IgD-negative memory B cell (primary cell): Measurements from ENCODE around the gene NANOS3. TPM values are rescaled to one million over a fixed set of nuclear protein-coding genes. Genes with fewer than 3 reads are reported as not detected.

Source experiments
- H3K27ac Mint-ChIP-seq, 3 donors: one replicate each; pipeline ENCODE4 v1.8.0; 2020 to 2022; ENCODE audit warnings: mild to moderate bottlenecking in 3 of 3, mixed read lengths in 3 of 3, moderate library complexity in 1 of 3
- H3K27me3 Mint-ChIP-seq: one replicate; pipeline ENCODE4 v1.8.0; 2021; ENCODE audit warnings: mixed read lengths
- H3K36me3 Mint-ChIP-seq: one replicate; pipeline ENCODE4 v1.8.0; 2020; ENCODE audit warnings: mild to moderate bottlenecking, mixed read lengths
- H3K4me1 Mint-ChIP-seq, 3 donors: one replicate each; pipeline ENCODE4 v1.8.0; 2020 to 2022; ENCODE audit warnings: mixed read lengths in 3 of 3, mild to moderate bottlenecking in 1 of 3
- H3K4me3 Mint-ChIP-seq, 4 donors: one replicate each; pipeline ENCODE4 v1.8.0; 2020 to 2022; ENCODE audit warnings: mild to moderate bottlenecking in 4 of 4, mixed read lengths in 4 of 4, moderate library complexity in 3 of 4
- H3K9me3 Mint-ChIP-seq, 3 donors: one replicate each; pipeline ENCODE4 v1.8.0; 2020 to 2021; ENCODE audit warnings: mixed read lengths in 3 of 3, mild to moderate bottlenecking in 1 of 3
- polyA plus RNA-seq: library from polyadenylated mRNA; unstranded; fragments of 300-500 nt; fragmentation: Illumina TruSeq; gene quantifications from one replicate; pipeline ENCODE4 v1.2.3, GENCODE V29; 2021

NANOS3 gene
- polyA plus RNA-seq, 1 donor from 2014 or later = not detected

DNA sequence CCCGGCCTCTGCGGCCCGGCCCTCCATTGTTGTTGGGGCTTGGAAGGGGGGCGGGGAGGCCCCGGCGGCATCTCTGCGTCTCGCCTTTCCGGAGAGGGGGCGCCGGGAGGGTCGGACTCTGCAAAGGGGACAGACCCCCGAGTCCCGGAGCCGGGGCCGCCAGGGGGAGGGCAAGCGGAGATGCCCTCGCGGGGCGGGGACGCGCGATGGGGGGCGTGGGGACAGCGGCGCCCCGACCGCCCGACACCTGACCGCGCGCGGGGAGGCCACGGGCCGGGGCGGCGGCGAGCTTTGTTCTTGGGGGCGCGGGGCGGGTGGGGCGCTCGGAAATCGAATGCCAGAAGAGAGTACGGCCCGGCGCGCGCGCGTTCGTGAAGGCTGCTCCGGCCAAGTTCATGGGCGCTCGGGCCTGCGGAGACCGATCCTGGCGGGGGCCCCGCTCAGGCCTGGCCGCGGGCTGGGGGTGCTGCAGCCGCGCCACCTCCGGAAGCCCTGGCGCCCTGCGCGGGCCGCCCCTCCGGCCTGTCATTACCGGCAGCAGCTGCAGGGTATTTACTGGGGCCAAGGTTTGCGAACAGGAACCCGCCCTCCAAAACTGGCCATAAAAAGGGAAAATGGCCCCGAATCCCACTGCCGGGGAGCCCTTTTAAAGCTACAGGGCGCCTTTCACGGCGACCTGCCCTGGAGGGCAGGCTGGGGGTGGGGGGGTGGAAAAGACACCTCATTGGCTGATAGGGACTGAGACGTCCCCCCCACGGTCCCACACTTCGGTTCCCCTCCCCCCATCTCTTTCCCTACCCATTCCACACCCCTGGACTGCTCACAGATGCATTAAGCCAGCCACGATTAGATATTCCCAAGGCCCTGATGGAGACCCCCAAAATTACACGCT lies 11.1 kb upstream of the NANOS3 start:
- Mint-ChIP-seq H3K9me3 (peaks cover 0 to 2% (median 0%) of the 10 kb centered on the region in 3 donors), H3K4me3 (peak overlapping the region; percentile 24 to 90 (median 70)), H3K4me1 (peaks cover 11 to 15% (median 15%) of the 10 kb centered on the region in 3 donors), H3K27me3 (peaks cover 38% of the 10 kb centered on the region), H3K36me3 (no peaks in the 10 kb centered on the region), H3K27ac (peak overlapping the region in 1 of 3 donors; percentile 95)

DNA sequence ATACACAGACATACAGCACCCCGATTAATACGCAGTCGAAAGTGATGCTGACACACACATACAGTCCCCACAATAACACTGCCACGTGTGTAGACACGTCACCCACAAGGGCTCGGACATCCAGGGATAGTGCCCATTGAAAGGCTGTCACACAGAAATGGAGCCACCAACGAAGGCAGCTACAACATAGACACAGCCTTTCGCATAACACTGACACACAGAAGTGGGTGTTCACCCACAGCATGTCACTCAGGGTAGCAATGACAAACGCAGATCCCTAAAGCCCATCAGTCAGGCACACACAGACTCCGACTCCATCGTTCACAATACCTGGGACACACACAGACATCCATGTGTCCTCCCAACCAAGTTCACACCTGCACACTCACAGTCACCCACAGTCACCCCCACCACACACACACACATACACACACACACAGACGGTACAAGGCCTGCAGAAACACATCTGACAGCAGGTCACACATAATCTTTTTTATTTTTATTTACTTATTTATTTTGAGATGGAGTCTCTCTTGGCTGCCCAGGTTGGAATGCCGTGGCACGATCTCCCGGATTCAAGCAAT lies 10.4 kb upstream of the NANOS3 start:
- peak overlapping the region in 2 of 3 donors; percentile 59 to 95 for H3K27ac Mint-ChIP-seq
- no peaks in the 10 kb centered on the region for H3K36me3 Mint-ChIP-seq
- H3K4me3 Mint-ChIP-seq = peak overlapping the region; percentile 24 to 90 (median 70)
- peaks cover 0 to 2% (median 0%) of the 10 kb centered on the region in 3 donors for H3K9me3 Mint-ChIP-seq
- peaks cover 7 to 12% (median 12%) of the 10 kb centered on the region in 3 donors for H3K4me1 Mint-ChIP-seq
- H3K27me3 Mint-ChIP-seq = peaks cover 38% of the 10 kb centered on the region

DNA sequence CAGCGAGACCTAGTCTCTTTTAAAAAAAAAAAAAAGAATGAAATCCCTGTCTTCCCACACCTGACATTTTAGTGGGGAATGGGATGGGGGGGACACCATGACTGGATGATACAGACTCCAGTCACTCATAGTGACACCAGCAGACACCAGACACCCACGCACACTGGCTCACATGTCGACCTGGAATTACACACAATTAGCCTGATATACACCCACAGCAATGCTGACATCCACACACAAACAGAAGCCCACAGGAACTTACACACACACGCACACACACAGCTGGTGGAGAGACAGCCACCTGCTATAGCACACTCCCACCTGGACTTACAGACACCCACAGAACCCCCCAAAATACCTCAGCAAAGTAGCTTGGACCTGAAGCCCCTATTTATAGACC lies 8.3 kb upstream of the NANOS3 start:
- Mint-ChIP-seq H3K27ac (no peak overlapping the region), H3K9me3 (peaks cover 0 to 2% (median 0%) of the 10 kb centered on the region in 3 donors), H3K4me1 (peaks cover 0 to 11% (median 11%) of the 10 kb centered on the region in 3 donors), H3K36me3 (no peaks in the 10 kb centered on the region), H3K4me3 (peak overlapping the region in 1 of 4 donors; percentile 15), H3K27me3 (peaks cover 42% of the 10 kb centered on the region)

DNA sequence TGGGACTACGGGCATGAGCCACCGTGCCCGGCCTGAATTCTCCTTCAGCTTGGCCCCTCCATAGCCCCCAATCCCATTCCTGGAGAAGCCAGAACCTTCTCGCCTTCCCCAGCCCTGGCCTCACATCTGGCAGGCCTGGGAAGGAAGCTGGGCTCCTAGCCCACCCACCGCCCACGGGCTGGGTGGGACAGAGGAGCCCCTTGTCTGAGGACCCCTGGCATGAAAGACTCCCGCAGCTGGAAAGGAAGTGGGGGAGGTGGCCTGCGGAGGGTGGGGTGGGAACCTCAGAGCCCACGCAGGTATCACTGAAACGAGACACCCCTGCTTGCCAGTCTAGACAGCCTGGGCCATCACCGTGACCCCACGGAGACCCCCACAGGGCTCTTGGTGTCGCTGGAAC lies 7.7 kb upstream of the NANOS3 start:
- Mint-ChIP-seq H3K27ac (no peak overlapping the region), H3K4me3 (no peak overlapping the region), H3K4me1 (peaks cover 2 to 10% (median 8%) of the 10 kb centered on the region in 3 donors), H3K36me3 (no peaks in the 10 kb centered on the region), H3K9me3 (peaks cover 0 to 2% (median 0%) of the 10 kb centered on the region in 3 donors), H3K27me3 (peaks cover 40% of the 10 kb centered on the region)

DNA sequence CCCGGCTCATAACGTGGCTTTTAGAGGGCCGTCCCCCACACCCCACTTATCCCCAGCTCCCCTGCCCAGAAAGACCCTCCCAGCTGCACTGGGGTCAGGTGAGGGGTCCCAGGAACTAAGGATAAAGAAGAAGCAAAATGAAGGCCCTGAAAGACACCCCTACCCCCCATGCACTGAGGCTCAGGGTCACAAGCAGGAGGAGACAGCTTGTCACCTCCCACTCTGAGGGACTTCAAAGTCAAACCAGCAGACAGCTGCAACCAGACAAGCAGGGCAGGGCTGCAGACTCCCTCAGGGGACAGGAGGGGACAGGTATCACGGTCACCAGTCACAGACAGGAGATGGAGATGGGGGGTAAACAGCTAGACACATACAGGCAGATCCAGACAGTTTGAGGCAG lies 6.1 kb upstream of the NANOS3 start:
- Mint-ChIP-seq H3K27ac (no peak overlapping the region), H3K4me1 (peaks cover 5 to 6% (median 5%) of the 10 kb centered on the region in 3 donors), H3K27me3 (peaks cover 37% of the 10 kb centered on the region), H3K4me3 (no peak overlapping the region), H3K9me3 (peaks cover 0 to 2% (median 0%) of the 10 kb centered on the region in 3 donors), H3K36me3 (no peaks in the 10 kb centered on the region)

DNA sequence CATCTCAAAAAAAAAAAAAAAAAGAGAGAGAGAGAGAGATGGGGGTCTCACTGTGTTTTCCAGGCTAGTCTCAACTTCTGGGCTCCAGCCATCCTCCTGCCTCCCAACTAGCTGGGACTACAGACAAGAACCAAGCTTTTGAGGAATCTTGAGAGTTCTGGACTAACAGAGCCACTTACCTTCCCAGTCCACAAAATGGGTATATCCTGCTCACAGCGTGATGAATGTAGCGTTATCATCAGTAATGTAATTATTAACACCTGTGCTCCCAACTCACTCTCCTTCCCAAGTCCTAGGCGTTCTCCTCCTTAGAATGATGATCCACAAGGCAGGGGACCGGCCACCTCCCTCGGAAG lies 4.6 kb upstream of the NANOS3 start:
- H3K27ac Mint-ChIP-seq = no peak overlapping the region
- no peaks in the 10 kb centered on the region for H3K36me3 Mint-ChIP-seq
- H3K4me1 Mint-ChIP-seq = peaks cover 0 to 6% (median 5%) of the 10 kb centered on the region in 3 donors
- H3K27me3 Mint-ChIP-seq = peaks cover 27% of the 10 kb centered on the region
- H3K4me3 Mint-ChIP-seq = peak overlapping the region in 2 of 4 donors; percentile 83 to 90
- H3K9me3 Mint-ChIP-seq = no peaks in the 10 kb centered on the region

DNA sequence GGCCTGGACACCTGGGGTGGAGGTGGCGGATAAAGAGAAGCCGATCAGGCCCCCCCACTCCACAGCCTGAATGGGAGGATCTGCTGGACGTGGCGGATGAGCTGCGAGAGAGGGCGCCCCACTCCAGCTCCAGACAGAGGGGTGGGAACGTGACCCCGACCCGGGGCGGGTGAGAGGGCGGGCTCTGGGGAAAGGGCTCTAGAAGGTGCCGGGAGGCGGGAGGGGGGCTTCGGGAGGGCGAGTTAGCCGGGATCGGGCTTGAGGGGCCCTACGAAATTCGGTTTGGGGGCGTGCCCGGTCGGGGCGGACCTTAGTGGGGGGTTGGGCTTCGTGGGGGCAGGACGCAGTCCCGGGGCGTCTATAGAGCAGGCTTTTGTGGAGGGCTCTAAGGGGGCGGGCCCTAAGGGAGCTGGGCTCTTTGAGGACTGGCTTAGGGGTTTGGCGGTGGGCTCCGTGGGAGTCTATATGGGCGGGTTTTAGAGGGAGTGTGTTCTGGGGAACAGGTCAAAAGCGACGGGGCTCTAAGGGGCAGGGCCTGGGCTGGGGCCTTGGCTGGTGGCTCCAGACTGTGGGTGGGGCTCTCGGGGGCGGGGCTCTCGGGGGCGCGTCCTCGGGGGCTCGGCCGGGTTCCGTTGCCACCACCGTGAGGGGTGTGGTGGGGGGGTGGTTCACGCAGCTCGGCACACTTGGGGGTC lies 4.1 kb upstream of the NANOS3 start:
- peaks cover 0 to 6% (median 5%) of the 10 kb centered on the region in 3 donors for H3K4me1 Mint-ChIP-seq
- no peaks in the 10 kb centered on the region for H3K36me3 Mint-ChIP-seq
- peaks cover 22% of the 10 kb centered on the region for H3K27me3 Mint-ChIP-seq
- peak overlapping the region; percentile 40 to 90 (median 74) for H3K4me3 Mint-ChIP-seq
- H3K9me3 Mint-ChIP-seq = no peaks in the 10 kb centered on the region
- H3K27ac Mint-ChIP-seq = no peak overlapping the region

DNA sequence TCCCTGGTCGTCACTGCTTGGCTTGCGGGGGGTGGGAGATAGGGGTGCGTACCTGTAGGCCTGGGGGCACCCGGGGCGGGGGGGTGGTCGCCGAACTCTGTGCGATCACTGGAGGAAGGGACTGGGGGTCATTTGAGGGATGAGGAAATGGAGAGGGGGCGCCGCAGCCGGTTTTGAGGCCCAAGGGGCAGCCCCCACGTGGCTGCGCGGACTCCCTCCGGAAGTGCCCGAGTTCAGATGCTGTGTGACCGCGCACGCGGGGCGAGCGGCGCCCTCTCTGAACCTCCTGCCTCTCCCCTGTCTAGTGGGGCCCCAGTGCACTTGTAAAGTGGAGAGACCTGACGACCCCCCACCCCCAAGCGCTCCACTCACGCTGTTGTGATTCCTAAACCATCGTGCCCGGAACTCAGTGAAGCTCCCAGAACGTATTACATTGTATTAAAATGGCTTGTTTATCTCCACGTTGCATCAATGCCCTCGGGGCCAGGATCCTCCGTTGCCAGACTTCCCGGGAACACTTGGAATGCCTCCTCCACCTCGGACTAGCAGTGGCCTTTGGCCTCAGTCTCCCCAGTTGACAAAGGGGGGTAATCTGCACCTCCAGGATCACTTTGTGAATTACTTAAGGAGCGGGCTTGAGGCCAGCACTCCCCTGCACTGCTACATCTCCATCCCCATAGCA lies 3.0 kb upstream of the NANOS3 start:
- H3K27ac Mint-ChIP-seq = peak overlapping the region in 1 of 3 donors; percentile 73
- H3K27me3 Mint-ChIP-seq = peaks cover 19% of the 10 kb centered on the region
- no peaks in the 10 kb centered on the region for H3K9me3 Mint-ChIP-seq
- peak overlapping the region in 2 of 4 donors; percentile 48 to 74 for H3K4me3 Mint-ChIP-seq
- H3K4me1 Mint-ChIP-seq = peaks cover 0 to 6% (median 5%) of the 10 kb centered on the region in 3 donors
- H3K36me3 Mint-ChIP-seq = no peaks in the 10 kb centered on the region

DNA sequence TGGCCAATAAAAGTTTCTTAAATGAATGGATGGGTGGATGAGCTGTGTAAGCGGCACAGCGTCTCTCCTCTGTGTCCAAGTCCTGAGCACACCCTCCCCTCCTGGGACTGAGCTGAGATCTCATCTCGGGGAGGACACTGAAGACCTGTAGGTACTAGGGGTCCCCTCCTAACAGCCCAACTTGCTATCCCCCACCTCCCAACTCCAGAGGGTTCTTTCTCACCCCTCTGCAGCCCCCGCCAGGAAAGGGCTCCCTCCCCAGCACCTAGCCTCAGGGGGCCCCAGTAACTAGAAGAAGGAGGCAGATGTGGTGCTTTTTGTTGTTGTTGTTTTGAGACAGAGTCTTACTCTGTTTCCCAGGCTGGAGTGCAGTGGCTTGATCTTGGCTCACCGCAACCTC lies 1.1 kb upstream of the NANOS3 start:
- Mint-ChIP-seq H3K27me3 (peaks cover 12% of the 10 kb centered on the region), H3K4me1 (peaks cover 3 to 10% (median 8%) of the 10 kb centered on the region in 3 donors), H3K27ac (no peak overlapping the region), H3K9me3 (no peaks in the 10 kb centered on the region), H3K36me3 (no peaks in the 10 kb centered on the region), H3K4me3 (no peak overlapping the region)

DNA sequence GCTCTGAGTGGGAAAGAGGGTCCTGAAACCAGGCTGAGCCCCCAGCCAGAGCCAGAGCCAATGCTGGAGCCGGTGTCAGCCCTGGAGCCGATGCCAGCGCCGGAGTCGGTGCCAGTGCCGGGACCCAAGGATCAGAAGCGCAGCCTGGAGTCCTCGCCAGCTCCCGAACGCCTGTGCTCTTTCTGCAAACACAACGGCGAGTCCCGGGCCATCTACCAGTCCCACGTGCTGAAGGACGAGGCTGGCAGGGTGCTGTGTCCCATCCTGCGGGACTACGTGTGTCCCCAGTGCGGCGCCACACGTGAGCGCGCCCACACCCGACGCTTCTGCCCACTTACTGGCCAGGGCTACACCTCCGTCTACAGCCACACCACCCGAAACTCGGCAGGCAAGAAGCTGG lies 369 bp downstream of the NANOS3 start:
- H3K9me3 Mint-ChIP-seq = no peaks in the 10 kb centered on the region
- H3K4me1 Mint-ChIP-seq = peaks cover 16 to 18% (median 18%) of the 10 kb centered on the region in 3 donors
- H3K36me3 Mint-ChIP-seq = no peaks in the 10 kb centered on the region
- no peak overlapping the region for H3K27ac Mint-ChIP-seq
- peaks cover 10% of the 10 kb centered on the region for H3K27me3 Mint-ChIP-seq
- H3K4me3 Mint-ChIP-seq = no peak overlapping the region

DNA sequence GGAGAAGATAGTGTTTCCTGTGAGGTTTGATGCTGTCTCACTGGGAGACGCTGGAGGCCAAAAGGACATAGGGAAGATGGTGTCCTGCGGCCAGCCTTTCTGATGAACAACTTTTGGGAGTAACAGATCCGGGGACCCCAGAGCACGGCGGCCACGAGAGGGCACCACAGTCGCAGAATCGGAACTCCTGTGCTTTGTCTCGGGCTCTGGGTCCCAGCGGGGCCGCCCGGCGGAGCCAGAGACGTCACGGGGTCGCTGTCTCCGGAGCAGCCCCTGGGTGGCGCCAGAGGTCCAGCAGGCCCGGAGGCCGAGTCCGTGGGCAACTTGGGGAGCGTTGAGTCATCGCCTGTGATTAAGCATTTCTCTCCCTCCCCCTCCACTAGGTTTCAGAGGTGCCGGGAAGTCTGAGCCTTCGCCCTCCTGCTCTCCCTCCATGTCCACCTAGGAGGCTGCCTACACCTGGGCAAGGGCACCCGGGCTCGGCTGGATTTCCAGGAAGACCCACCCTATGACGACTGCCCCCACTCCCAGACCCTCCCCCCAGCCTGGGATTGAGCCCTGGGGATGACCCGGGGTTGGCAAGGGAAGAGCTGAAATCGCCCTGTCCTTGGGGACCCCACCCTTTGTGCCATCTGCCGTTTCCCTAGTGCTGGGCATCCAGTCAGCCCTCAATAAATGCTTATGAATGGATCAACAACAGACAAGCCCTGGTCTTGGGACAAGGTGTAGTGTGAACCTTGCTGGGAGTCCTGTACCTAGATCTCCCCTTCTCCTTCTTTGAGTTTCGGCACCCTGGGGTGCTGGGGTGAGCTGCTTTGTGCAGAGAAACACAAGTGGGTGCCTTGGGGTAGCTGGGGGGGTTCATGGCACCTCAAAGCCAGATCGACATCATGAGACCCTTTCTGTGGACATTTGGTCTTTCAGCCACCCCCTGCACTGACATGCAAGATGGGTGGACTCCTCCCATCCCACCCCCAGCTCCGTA lies 3.4 kb downstream of the NANOS3 start:
- Mint-ChIP-seq H3K36me3 (no peaks in the 10 kb centered on the region), H3K4me3 (peak overlapping the region in 2 of 4 donors; percentile 54 to 56), H3K4me1 (peaks cover 13 to 18% (median 14%) of the 10 kb centered on the region in 3 donors), H3K9me3 (no peaks in the 10 kb centered on the region), H3K27ac (peak overlapping the region in 2 of 3 donors; percentile 29 to 92), H3K27me3 (peaks cover 3% of the 10 kb centered on the region)

DNA sequence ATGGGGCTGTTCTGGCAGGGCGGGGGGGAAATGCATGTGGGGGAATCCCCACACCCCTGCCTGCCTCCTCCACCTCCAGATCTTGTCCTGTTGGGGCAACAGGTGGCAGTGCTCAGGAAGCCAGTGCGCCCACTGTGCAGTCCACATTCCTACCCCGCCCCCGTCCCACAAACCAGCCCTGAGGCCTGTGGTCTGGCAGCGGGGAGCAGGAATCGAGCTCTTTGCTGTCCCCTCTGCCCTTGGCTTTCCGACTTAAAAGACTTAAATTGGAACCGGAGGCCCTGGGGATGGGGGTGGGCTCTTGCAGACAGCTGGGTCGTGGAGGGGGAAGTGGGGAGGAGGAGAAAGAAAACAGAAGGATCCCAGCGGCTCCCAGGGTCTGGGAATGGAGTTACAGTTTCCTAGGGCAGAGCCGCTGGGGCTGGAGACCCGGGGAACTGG lies 4.3 kb downstream of the NANOS3 start:
- Mint-ChIP-seq H3K27me3 (peaks cover 3% of the 10 kb centered on the region), H3K4me3 (peak overlapping the region; percentile 12 to 82 (median 38)), H3K9me3 (no peaks in the 10 kb centered on the region), H3K27ac (peak overlapping the region in 1 of 3 donors; percentile 39), H3K4me1 (peaks cover 13 to 18% (median 14%) of the 10 kb centered on the region in 3 donors), H3K36me3 (no peaks in the 10 kb centered on the region)

DNA sequence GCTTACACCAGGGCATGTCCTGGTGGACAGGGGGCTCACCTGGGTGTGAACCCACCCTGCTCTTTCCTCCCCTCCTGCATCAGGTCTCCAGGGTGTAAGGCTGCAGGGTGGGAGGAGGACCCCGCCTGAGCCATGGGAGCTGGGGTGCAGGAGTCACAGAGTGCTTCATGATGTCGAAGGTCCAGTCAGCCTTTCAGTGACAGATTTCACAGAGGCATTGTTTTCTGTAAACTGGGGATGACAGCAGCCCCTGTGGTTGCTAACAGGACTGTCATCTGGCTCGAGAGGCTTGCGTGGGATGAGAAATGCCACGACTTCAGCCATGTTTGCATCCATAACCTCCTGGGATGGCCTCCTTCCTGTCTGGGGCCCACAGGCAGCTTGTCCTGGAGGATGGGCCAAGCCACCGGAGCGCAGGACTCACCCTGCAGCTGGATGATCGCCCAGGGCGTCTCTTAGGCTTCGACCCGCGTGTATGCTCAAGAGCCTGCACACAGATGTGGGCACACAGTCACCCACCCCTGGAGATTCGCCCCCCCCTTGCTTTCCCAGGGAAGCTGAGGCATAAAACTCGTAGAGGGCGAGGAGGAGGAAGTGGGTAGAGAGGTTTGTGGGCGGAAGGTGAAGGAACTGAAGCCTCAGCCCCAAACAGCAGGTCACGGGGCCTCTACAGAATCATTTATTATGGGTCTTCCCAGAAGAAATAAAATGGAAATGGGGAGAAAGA lies 4.9 kb downstream of the NANOS3 start:
- no peaks in the 10 kb centered on the region for H3K9me3 Mint-ChIP-seq
- peak overlapping the region; percentile 12 to 82 (median 46) for H3K4me3 Mint-ChIP-seq
- peak overlapping the region; percentile 28 to 80 (median 39) for H3K27ac Mint-ChIP-seq
- peaks cover 13 to 18% (median 14%) of the 10 kb centered on the region in 3 donors for H3K4me1 Mint-ChIP-seq
- H3K27me3 Mint-ChIP-seq = peaks cover 3% of the 10 kb centered on the region
- H3K36me3 Mint-ChIP-seq = no peaks in the 10 kb centered on the region
